Ramos (cell line): ENCODE measurements around the gene CALM3.
"Not testable (repeated sequence)": the region's sequence is repeated elsewhere in the genome, so short reads cannot be mapped to it uniquely, and the experiment has no call there.

Source experiments
- in situ Hi-C: fragments of 300-500 bp; cut with MboI; formaldehyde crosslinking; loops from one replicate; pipeline ENCODE4 v1.14.3; 2022; ENCODE audit warnings: low sequenced_read_pairs; ENCODE audit not compliant: unreplicated experiment

CALM3 gene

DNA sequence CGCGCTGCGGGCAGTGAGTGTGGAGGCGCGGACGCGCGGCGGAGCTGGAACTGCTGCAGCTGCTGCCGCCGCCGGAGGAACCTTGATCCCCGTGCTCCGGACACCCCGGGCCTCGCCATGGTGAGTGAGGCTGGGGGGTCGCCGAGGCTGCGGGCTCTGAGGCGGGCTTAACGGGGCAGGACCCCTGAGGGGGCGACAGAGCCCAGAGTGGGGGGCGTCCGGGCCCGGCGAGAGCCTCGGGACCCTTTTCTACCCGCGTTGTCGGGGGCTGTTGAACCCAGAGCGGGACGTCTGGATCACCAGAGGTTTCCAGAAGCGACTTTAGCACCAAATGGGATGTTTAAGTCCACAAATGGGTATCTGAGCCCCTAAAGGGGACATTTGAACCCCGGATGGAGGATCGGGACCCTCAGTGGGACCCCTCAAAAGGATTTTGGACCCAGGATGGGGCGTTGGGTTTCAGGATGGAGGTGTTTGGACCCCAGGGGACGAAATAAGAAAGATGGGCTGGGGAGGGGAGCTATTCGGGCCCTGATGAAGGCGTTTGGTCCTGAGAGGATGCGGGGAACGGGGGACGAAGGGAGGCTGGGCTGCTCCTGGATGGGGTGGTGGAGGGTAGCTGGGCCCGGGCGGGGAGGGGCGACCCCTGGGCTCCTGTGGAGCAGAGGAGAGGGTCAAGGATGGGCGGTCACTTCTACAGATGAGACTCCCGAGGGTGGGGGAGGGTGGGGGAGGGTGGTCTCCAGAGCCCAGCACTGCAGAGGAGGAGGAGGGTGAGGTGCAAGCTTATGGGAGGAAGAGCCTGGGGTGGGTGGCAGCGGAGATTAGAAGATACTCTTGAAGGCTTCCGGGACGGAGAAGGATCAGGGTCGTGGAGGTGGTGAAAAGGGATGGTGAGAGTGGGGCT is at the start of gene CALM3:
TSS of gene CALM3 (plus strand) at position 13 of the 907 bp plus-strand sequence. CDS start at position 118, 105 bp downstream.
- in situ Hi-C loops = no loop called here

GRCh38 chr19:46552891-46553290 is 48.2 kb upstream of the CALM3 start:
- in situ Hi-C loops = no loop called here

DNA sequence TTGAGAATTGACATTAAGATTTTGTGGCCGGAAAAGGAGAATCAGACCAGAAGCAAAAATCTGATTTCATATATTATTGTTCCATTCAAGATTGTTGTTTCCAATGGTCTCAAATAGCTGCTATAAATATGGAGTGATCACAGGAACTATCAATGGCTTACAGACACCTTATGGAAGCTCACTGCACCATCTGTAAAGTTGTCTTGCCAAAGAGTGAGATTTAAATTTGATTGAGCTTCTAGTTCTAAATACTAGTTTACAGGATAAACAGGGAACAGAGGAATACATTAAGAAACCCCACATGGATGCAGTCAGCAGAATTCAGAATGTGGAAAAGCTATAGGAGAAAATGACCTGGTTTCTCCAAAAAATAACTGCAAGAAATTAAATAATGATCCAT is 47.0 kb upstream of the CALM3 start:
- in situ Hi-C loops = no loop called here

- in situ Hi-C loops = no loop called here
Observed at GRCh38 chr19:46555628-46556280, 45.4 kb upstream of the CALM3 start.

DNA sequence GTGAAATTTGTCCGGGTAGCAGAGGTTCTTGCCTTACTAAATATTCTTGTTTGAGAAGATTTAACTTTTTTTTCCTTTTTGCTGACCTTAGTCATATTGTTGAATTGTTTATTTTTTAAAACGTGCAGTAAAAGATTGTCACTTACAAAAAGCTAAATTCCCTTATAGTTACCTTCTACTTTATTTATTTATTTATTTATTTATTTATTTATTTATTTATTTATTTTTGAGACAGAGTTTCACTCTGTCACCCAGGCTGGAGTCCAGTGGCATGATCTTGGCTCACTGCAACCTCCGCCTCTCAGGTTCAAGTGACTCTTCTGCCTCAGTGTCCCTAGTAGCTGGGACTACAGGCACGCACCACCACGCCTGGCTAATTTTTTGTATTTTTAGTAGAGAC is 44.7 kb upstream of the CALM3 start:
- in situ Hi-C loops = not testable (repeated sequence)

- in situ Hi-C loops = no loop called here
Observed at GRCh38 chr19:46559203-46559602, 41.9 kb upstream of the CALM3 start.

GRCh38 chr19:46559675-46560074 is 41.5 kb upstream of the CALM3 start:
- in situ Hi-C loops = not testable (repeated sequence)

GRCh38 chr19:46564701-46565100 is 36.4 kb upstream of the CALM3 start:
- in situ Hi-C loops = no loop called here

GRCh38 chr19:46571495-46571894 is 29.6 kb upstream of the CALM3 start:
- in situ Hi-C loops = no loop called here

DNA sequence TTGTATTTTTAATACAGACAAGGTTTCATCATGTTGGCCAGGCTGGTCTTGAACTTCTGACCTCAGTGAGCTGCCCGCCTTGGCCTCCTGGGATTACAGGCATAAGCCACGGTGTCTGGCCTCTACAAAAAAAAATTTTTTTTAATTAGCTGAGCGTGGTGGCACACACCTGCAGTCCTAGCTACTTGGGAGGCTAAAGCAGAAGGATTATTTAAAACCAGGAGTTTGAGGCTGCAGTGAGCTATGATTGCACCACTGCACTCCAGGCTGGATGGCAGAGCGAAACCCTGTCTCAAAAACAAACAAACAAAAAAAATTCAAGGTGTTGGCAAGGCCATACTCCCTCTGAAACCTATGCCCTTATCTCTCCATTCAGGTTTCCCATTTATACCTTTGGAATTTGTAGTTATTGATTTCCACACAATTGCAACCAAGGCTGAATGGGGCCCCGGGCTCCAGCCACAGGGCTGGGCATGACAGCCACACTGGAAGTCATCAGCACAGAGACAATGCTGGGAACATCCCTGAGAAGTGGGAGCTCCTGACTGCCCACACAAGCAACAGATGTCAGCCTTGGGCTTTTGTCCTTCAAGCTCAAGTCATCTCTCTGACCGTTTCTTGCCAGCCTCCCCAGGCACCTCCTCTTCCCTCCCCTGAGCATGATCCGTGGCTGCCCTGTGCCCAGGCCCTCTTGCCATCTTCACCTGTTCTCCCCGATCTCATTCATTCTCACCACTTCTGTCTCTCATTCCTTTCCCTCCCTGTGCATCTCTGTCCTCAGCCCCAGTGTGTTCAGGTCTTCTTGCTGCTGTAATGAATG is 27.2 kb upstream of the CALM3 start:
- in situ Hi-C loops = no loop called here

DNA sequence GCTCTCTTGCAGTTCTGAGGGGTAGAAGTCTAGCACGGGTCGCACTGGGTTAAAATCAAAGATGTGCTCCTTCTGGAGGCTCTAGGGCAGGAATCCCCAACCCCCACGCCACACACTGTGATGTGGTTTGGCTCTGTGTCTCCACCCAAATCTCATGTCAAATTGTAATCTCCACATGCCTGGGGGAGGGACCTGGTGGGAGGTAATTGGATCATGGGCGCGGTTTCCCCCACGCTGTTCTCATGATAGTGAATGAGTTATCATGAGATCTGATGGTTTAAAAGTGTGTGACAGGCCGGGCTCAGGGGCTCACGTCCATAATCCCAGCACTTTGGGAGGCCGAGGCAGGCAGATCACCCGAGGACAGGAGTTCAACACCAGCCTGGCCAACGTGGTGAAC is 26.6 kb upstream of the CALM3 start:
- in situ Hi-C loops = no loop called here

GRCh38 chr19:46578450-46578849 is 22.7 kb upstream of the CALM3 start:
- in situ Hi-C loops = no loop called here

GRCh38 chr19:46579361-46579879 is 21.7 kb upstream of the CALM3 start:
- in situ Hi-C loops = no loop called here

DNA sequence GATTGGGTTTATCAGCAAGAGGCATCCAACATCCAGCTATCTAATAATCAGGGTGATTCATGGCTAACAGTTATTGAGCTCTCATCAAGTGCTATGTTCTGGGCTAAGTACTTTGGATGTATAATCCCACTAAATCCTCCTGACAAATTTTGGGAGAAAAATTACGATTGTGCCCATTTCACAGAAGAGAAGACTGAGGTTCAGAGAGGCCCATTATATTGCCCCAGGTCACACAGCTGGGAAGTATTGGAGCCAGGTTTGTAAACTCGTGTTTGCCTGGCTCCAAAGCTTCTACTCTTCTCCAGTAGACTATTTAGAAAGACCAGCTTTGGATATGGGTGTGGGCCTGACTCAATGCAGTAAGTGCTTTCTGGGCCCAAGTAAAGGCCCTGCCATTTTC is 20.9 kb upstream of the CALM3 start:
- in situ Hi-C loops = no loop called here

DNA sequence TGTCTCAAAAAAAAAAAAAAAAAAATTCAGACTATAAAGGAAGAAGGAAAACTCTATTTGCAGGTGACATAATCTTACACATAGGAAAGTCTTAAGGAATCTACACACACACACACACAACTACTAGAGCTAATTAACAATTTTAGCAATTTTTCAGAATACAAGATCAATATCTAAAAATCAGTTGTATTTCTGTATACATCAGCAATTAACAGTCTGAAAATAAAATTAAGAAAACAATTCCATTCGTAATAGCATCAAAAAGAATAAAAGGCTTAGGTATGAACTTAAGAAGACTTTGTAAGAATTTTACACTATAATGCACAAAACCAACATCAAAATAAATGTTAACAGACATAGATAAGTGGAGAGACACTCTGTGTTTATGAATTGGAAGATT is 15.6 kb upstream of the CALM3 start:
- in situ Hi-C loops = no loop called here

DNA sequence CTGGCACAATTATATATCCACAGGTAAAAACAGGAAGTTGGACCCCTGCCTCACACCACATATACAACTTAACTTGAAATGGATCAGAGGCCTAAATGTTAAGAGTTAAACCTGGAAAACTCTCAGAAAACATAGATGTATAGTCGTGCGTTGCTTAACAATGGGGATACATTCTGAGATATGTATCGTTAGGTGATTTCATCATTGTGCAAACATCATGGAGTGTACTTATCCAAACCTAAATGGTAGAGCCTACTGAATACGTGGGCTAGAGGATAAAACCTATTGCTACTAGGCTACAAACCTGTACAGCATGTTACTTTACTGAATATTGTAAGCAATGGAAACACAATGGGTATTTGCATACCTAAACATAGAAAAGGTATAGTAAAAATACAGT is 14.8 kb upstream of the CALM3 start:
- in situ Hi-C loops = no loop called here

DNA sequence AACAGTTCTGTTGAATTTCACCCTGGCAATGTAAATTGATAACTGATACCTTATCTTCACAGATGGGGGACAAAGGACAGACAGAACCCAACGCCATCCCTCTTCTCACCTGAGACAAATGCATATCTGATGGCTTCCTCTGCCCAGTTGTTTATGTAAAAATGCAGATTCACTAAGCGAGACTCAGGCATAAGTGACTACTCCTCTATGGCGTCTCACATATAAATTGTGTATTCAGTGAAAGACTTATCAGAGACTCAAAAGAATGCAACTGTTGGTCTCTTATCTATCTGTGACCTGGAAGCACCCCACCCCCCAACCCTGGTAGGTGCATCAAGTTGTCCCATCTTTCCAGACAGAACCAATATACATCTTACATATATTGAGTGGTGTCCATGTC is 13.3 kb upstream of the CALM3 start:
- in situ Hi-C loops = no loop called here

DNA sequence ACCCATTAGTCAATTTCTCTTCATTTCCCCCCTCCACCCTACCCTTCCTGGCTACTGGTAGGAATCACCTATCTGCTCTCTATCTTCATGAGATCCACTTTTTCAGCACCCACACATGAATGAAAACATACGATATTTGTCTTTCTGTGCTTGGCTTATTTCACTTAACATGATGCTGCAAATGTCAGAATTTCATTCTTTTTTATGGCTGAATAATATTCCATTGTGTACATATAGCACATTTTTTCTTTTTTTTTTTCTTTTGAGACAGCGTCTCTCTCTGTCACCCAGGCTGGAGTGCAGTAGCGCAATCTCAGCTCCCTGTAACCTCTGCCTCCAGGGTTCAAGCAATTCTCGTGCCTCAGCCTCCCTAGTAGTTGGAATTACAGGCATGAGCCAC is 9.9 kb upstream of the CALM3 start:
- in situ Hi-C loops = no loop called here

- in situ Hi-C loops = no loop called here
Observed at GRCh38 chr19:46591870-46592269, 9.3 kb upstream of the CALM3 start.

DNA sequence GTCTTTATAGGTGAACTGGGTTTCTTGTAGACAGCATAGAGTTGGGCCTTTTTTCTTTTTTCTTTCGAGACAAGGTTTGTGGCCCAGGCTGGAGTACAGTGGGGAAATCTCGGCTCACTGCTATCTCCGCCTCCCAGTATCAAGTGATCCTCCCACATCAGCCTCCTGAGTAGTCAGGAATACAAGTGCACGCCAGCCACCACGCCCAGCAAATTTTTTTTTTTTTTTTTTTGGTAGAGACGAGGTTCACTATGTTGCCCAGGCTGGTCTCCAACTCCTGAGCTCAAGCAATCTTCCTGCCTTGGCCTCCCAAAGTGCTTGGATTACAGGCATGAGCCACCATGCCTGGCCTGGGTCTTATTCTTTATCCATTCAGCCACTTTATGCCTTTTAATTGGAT is 5.1 kb upstream of the CALM3 start:
- in situ Hi-C loops = no loop called here
